C1 segment of cervical spinal cord (tissue), 14 donors: ENCODE measurements around the gene CLDN6.
A peak's percentile ranks its signal among the peaks of the same experiment; 100 is the strongest.

Experiments used
- DNase-seq, 14 donors: peaks; one replicate each; lab custom pipeline; 2025; lab: John Stamatoyannopoulos, UW

The CLDN6 gene

DNA sequence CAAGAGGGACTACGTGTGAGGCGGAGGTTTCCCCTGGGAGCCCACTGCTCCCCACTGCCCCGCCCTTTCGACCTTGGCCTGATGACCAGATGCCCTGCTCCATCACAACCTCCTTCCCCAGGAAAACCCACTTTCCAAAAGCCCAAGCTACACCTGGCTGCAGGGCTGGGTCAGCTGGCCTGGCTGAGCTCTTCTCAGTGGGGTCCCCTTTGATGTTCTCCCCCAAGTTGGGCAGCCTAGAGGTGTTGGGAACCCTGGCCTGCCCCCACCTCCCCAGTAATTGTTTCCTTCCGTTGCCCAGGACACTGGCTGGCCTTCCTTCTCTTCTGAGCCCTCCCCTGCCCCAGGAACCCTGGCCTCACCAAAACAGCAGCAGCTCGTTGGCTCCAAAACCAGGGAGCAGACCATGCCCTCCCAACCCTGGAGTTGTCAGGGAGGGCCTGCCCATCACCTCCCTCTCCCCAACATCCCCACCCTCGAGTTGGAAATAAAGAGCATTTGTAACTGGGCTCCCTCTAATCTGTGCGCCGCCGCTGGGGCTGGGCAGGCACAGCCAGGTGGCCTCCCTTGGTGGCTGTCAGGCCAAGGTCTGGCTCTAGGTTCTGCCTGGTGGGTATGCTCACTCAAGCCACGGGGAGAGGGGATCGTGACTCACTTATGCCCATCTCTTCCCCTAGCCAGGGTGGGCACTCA lies 3.8 kb downstream of the CLDN6 start:
- DNase-seq = no peak

DNA sequence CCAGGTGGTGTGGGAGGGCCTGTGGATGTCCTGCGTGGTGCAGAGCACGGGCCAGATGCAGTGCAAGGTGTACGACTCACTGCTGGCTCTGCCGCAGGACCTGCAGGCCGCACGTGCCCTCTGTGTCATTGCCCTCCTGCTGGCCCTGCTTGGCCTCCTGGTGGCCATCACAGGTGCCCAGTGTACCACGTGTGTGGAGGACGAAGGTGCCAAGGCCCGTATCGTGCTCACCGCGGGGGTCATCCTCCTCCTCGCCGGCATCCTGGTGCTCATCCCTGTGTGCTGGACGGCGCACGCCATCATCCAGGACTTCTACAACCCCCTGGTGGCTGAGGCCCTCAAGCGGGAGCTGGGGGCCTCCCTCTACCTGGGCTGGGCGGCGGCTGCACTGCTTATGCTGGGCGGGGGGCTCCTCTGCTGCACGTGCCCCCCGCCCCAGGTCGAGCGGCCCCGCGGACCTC lies 4.5 kb downstream of the CLDN6 start:
- no peak for DNase-seq

DNA sequence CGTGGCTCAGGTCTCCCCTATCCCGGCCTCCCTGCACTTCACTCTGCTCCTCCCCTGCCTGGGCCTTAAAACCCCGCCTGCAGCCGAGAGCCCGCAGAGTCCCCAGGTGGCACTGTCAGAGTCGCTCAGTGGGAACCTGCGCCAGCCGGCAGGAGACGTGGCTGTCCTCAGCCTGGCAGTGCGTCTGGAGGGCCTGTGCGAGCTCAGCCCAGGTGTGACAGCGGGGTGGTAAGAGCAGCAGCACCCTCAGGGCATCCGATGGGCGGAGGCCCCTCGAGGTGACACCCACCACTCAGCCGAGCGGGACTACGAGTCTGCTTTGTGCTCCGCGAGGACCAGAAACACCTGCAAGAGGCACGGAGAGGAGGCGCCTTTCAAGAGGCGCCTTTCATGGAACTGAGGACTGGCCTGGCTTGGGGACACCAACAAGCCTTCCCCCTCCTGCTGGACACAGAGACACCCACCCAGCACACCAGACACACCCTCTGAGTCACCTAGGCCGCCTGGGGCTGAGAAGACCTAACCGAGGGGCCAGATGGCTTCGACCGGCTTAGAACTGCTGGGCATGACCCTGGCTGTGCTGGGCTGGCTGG lies 5.1 kb downstream of the CLDN6 start, which contains the start of gene CLDN9:
Gene CLDN9 (plus strand): TSS at position 96 of the 593 bp plus-strand sequence. CDS start 440 bp downstream, at position 536.
- no peak for DNase-seq

DNA sequence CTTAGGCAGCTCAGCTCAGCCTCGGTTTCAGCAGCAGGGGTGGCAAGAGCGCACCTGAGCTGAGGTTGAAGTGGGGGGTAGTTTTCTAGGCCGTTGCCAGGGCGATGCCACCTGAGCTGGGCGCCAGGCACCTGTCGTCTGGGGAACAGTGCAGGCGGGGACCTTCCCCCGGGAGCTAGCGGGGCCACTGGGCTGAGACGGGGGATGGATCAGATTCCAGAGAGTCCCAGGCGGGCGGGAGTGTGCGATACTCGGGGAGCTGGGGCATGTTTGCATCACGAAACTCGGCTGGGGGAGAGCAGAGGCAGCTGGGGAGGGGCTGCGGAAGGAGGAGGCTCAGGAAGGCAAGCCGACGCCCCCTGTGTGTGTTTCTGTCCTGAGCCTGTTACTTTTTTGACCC lies 5.7 kb downstream of the CLDN6 start:
- DNase-seq = no peak

DNA sequence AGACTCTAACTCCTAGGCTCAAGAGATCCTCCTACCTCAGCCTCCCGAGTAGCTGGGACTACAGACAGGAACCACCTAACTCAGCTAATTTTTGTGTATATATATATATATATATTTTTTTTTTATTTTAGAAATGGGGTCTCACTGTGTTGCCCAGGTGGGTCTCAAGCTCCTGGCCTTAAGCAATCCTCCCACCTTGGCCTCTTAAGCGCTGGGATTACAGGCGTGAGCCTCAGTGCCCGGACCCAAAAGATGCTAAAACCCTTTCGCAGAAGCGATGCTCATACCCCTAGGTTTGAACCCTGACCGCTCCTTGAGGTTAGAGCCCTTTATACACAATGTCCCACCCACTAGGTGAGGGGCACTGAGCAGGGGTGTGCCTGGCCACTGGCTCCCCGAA lies 7.5 kb downstream of the CLDN6 start:
- DNase-seq = no peak

DNA sequence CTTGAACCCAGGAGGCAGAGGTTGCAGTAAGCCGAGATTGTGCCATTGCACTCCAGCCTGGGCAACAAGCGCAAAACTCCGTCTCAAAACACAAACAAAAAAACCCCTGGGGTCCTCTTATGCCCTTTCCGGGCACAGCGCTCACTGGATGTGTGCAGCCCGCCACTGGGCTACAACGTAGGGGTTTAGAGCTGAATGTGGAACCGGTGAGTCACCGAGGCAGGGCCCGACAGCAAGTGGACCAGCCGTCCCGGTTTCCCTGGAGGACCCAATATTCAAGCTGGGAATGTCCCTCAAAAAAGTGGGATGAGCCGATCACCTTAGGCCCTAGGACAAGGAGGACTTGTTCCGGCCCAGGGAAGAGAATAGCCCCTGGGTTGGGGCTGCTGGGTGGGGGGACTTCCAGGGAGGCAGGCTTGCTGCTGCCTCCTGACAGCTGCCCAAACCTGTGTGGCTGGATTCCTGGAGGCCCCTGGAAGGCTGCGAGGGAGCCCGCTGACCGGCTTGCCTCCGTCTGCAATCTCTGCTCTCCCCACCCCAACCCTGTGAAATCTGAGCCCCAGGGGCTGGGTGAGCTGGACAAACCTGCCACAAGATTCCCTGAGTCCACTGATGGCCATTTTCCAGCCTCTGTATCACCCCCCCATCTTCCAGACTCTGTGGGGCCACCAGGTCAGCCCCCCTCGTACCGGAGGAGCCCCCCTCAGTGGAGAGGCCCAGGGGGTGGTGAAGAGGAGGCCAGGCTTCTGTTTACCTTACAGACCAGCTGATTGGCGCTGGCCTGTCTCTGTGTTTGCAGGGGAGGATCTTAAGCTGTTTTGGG lies 8.2 kb downstream of the CLDN6 start:
- no peak for DNase-seq

DNA sequence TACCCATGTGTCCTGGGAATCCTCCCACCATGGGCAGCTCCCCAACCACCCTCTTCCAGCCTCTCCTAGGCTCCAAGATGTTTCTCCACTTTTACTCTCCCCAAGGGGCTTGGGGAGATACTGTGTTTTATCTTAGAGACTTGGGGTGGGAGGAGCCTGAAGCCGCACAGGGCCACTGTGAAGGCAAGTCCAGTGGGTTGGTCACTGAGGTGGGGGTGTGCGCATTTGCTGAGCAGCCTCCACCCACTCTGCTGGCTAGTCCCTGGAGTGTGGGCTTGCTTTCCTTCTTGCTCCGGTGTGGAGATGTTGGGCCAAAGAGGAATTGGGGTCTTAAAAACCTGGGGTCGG lies 9.3 kb downstream of the CLDN6 start:
- DNase-seq = no peak

DNA sequence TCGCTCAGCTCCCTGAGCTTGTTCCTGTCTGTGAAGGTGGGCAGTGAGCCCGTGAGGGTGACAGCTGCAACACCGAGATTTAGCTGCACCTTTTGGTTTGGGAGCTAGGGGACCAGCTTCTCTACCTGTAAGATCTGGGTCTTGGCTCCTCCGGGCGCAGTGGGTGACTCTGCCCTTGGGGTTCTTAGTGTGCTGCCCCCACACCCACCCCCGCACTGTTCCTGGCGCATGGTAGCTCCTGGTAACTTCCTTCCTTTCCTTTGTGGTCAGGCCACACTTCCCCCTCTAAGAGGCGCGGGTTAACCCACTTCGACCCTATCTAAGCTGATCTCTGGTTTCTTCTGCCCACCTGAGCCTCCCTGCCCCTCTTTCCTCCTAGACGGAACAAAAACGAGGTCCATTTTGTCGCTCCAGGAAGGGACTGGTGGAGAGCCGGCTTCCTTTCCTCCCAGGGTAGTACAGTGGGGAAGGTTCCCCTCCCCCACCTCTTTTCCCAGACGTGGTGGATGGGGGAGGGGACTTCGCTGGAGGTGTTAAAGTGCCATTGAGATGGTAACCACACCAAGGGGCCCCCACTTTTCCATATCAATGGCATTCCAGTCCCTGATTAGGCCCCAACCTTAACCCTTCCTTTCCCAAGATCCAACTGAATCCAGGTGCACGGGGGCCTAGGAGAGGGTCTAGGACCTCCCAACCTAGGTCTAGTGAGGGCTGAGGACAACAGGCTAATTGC lies 9.9 kb downstream of the CLDN6 start:
- DNase-seq = peak in 2 of 14 donors; percentile 19 to 23

DNA sequence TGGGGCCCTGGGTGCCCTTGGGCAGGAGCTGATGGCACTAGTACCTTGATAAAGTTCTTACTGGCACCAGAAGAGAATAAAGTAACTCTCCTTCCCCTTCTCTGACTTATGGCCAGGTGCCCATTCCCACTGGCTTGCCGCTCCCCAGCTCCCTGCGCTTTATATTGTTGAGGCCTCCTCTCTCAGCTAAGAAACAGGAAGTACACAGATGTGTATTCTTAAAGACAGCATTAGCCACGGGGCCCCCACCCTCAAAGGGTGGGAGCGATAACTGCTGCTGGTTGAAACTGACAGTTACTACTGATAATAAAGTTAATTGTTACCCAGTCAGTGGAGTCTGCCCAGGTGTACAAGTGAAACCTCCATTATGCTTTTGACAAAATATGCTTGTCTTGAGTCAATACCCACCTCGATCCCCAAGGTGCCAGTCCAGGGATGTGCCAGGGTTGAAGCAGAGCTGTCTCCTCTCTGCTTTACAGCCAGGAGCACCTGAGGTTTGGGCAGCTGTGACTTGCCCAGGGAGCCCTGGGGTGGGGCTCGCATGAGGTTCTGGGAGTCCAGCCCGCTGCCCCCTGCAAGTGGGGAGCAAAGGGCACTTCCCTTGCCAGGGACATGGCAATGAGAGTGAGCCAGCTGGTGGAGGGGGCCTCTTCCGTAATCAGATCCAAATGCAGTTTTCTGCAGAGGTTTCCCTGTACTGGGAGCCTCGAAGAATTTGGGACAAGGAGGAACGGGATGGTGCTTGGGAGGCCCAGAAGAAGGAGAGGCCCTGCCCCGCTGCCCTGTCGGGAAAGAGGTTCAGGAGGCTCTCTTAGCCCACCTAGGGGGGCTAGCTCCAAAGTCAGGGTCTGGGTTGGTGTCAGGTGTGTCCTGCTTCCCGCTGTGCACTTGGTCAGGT lies 10.7 kb downstream of the CLDN6 start:
- no peak for DNase-seq

DNA sequence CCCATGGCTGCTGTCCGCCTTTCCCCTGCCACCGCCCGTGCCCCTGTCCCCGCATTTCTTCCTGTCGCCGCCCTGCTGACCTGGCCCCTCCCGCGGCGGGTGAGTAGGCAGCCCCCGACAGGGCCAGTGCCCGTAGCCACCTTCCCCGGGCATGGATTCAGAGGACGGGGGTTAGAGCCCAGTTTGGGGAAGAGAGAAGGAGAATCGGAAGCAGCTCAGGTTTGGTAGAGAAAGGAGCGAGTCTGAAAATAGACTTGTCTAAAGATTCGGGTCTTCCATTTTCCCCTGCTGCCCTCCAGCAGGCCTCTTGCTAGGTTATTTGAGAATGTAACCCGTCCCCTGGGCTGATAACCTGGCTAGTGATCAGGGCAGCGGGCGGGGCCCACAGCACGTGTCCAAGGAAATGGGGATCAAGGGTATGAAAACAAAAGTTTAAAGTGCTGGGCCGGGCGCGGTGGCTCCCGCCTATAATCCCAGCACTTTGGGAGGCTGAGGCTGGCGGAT lies 13.2 kb downstream of the CLDN6 start:
- peak in 2 of 14 donors; percentile 6 to 61 for DNase-seq

DNA sequence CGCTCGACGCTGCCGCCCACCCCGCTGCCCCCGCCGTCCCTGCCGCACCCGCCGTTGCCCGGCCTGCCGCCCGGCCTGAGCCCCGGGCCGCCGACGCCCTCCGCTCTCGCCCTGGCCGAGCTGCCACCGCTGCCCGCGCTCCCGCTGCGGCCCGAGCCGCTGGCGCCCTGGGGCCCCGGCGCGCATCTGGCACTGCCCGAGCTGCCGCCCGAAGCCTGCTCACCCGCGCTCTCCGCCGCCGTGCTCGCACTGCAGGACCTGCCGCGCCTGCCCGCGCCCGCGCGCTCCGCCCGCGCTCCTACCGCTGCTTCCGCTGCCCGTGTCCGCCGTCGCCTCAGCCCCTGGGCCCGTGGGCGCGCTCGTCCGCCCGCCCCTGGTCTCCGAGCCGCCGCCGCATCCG lies 13.7 kb downstream of the CLDN6 start:
- no peak for DNase-seq

DNA sequence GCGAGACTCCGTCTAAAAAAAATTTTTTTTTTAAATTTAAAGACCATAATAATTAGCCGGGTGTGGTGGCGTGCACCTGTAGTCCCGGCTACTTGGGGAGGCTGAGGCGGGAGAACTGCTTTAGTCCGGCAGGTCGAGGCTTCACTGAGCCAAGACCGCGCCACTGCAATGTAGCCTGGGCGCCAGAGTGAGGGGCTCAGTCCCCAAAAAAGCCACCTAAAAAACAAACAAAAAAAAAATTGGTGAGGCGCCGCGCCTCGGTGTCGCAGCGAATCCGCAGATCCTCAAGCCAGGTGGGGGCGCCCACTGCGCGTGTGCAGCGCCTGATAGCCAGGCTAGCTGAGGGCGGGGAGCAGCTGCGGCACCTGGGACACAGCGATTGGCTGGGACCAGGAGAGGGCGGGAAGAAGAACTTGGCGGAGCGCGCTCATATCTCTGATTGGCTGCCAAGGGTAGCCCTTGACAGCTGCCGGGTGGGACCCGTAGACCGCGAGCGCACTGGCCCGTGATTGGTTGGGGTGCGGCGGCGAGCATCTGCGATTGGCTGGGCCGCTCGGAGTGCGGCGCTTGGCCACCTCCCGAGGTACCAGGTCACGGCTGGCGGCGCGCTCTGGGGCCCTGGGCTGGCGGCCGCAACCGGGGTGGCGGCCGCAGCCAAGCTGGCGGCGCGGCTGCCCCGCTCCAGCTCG lies 14.3 kb downstream of the CLDN6 start:
- peak; percentile 72 to 99 (median 95) for DNase-seq

DNA sequence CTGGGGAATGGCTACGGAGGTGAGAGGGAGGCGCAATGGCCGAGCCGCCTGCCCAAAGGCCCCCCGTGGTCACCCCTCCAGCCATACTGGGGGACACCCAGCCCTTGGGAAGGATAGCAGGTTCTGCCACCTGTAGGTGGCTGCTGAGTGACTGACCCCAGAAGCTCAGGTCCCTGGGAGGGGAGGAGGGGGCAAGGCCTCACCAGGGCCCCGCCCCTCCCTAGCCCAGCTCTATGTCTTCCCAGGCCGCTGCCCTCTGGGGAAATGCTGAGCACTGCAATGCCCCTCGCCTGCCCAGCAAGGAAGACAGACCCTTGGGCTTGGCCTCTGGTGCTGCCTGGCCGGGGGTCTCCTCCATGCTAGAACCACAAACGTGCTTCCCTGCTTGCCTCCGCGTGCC lies 16.7 kb downstream of the CLDN6 start:
- DNase-seq = no peak

DNA sequence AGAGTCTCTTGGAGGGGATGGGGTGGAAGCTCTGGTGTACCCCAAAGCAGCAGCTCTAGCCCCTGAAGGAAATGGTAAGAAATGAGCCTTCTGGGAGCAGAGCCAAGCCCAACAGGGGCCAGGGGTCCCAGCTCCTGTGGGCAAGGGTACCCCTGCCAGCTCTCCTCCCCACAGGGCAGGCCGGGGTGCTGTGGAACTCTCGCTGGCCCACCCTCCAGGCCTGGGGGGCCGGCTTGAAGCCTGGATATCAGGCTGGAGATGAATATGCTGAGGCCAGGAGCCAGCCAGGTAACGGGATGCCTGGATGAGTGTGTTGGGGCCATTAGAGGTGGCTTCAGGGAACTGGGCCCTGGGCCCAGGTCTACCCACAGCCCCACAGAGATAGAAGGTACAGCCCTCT lies 17.4 kb downstream of the CLDN6 start:
- DNase-seq = no peak

DNA sequence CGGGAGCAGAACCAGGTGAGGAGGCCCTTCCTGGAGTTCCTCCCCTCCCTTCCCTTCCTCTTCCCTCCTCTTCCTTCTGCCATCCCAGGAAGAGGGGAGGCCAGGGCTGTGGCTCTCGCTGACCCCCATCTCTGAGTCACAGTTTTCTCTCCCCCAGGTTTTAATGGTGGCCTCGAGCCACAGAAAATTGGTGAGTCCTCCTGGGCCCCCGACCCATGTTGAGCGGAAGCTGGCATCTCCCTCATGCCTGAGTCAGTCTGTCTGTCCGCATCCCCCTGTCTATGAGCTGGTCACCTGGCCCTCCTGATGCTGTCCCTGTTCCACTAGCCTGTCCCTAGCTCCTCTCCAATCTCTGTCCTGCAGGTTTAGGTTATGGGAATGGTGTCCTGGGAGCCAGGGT lies 18.1 kb downstream of the CLDN6 start:
- DNase-seq = no peak

DNA sequence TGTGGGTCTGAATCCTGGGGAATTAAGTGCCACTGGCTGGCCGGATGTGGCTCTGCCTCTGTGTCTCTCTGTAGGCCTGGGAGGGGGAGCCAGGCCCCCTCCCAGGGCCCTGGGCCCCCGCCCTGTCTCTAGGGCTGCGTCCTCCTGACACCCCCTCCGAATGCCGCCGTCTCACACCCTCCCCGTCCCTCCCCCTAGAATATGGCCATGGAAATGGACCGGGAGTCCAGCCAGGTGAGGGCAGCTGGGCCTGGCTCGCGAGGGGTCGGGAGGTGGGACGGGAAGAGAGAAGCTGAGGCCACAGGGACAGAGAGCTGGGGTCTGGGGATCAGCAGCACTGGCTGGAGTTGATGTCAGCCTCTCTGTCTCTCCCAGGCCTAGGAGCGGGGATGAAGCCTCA lies 21.7 kb downstream of the CLDN6 start:
- no peak for DNase-seq

DNA sequence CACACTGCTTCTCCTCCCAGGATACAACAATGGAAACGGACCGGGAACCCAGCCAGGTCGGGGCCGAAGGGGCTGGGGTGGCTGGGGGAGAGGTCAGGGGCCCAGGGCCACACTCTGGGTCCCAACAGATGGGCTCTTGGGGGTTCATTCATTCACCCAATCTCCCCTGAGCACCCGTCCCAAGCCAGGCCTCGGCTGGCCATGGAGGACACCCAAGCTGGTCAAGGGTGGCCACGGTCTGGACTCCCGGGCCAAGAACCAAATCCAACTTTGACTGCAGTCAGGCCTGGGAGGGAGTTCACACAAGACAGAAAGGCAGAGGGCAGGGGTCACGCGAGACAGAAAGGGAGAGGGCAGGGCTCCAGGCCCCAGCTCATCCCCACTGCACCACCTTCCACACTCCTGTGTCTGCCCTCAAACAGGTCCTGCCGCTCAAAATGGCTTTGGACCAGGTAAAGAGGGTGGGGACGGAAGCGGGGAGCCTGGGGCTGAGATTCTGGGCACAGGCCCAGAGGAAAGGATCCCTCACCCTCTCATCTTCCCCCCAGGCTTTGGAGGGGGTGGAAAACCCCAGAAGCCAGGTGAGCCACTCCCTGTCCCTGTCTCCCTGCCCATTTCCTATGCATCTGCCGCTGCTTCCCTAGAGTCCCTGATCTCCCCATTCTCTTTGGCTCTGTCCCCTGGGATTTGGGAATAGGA lies 25.5 kb downstream of the CLDN6 start:
- no peak for DNase-seq

DNA sequence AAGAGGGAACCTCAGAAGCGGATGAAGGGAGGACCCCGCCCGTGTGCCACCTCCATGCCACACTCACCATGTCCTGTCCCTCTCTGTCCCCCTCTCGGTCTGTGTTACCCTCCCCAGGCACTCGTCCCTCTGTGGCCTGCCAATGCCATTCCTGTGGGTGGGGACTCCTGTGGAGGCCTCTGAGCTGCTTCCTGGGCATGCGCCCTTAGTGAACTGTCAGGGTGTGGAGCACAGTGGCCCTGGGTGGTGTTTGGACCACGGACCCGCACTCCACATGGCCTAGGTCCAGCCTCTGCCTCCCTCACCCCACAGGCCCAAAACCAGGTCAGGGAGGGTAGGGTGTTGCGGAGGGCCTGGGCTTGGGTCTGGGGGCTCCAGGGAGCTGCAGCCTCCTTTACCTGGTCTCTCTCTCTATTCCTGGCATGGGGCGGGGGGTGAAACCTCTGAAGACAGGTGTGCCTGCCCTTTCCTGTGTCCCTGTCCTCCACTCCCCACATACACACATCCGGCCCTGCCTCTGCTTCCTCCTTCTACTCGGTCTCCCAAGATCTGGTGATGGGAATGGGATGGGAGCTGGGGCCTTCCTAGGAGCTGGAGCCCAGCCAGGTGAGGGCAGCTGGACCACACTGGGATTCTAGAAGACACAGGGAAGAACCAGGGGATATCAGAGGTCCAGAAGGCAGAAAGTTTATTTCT lies 26.3 kb downstream of the CLDN6 start:
- no peak for DNase-seq

DNA sequence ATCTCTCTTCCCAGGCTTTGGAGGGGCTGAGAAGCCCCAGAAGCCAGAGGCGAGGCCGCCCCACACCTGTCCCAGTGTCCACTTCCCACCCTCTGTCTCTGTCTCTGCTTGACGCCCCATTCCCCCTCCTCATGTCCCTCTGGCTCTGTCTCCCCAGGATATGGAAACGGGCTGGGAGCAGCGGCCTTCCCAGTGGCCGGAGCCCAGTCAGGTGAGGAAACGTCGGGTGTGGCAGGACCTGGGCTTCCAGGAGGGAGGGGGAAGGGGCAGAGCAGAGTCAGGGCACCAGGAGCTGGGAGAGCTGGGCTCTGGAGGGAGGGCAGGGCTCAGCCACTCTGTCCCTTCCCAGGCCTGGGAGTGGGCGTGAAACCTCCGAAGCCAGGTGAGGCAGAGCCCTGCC lies 27.1 kb downstream of the CLDN6 start:
- no peak for DNase-seq
